ENCODE results near the gene WDR44. TPM values are rescaled to one million over a fixed set of nuclear protein-coding genes. Genes with fewer than 3 reads are reported as not detected.

Gene WDR44
- total and polyA plus RNA-seq, 2 of the 13 experiments (the other 11 are each of a cell fraction or from before 2014, with no cell fraction given) = 2.2 to 4.3 TPM

- CTCF ChIA-PET (ENCODE audit: low intra/inter-chr PET ratio, low total read pairs) = no interaction called here
These were observed 122.2 kb downstream of the WDR44 start for GRCh38 chrX:118468122-118468521.

More at GRCh38 chrX:118468122-118468521, 122.2 kb downstream of the WDR44 start:
- no peak for DNase-seq (ENCODE audit: low spot score)
- intact Hi-C loops (cut with micrococcal nuclease; ENCODE audit: unreplicated experiment) (no loop called here), in situ Hi-C loops (cut with HindIII; ENCODE audit: extremely low pct_ligation_motif_present, low pct_unique_long_range_greater_than_20kb) (no loop called here)
- Histone ChIP-seq H3K4me1 (ENCODE audit: insufficient read depth, low read length) (no peaks in the 10 kb centered on the region), H3K9ac (ENCODE audit: insufficient read depth, low read depth, low read length) (no peak overlapping the region), H4K20me1 (ENCODE audit: insufficient read depth, low read length) (no peaks in the 10 kb centered on the region), H3K4me2 (ENCODE audit: low read depth, low read length) (no peak overlapping the region), H3K27ac (ENCODE audit: extremely low read length, insufficient read depth, low read length) (no peak overlapping the region), H3K4me3 (replicated peaks in 1 of 3; ENCODE audit: insufficient read depth in 1 of 3, low read depth in 2 of 3, low read length in 3 of 3) (no peak overlapping the region), H3K79me2 (ENCODE audit: insufficient read depth, low read length) (no peaks in the 10 kb centered on the region), H3K9me3 (ENCODE audit: low read length) (no peaks in the 10 kb centered on the region), H3K36me3 (replicated peaks in 1 of 2; ENCODE audit: control insufficient read depth in 1 of 2, insufficient read depth in 2 of 2, low read length in 2 of 2) (no peaks in the 10 kb centered on the region), H3K27me3 (ENCODE audit: control insufficient read depth in 1 of 2, insufficient read depth in 2 of 2, low read length in 2 of 2) (no peaks in the 10 kb centered on the region), H2AFZ (ENCODE audit: low read length) (no peak overlapping the region)
- POLR2A ChIA-PET = no interaction called here
- no peak for FAIRE-seq
- ATAC-seq = no peak
- TF ChIP-seq ZNF407 (CRISPR knock-in tag; IDR thresholded peaks at IDR 0.05; ENCODE audit: not compliant biosample characterization) (no peak), ZNF142 (CRISPR knock-in tag; IDR thresholded peaks at IDR 0.05) (no peak), POLR2A (IDR thresholded peaks at IDR 0.05; ENCODE audit: insufficient read depth in 1 of 2, low read depth in 2 of 2, low read length in 2 of 2) (no peak), TIGD3 (CRISPR knock-in tag; IDR thresholded peaks at IDR 0.05; ENCODE audit: borderline replicate concordance) (no peak), ZNF256 (CRISPR knock-in tag; conservative IDR thresholded peaks at IDR 0.05) (no peak), ZBTB10 (CRISPR knock-in tag; IDR thresholded peaks at IDR 0.05; ENCODE audit: borderline replicate concordance) (no peak)
- WGBS (ENCODE audit: low lambda C conversion rate) = 60% methylated on average over 3 of the region's 7 CpGs
- no TSS peak for BruUV-seq (replicated peaks)

All from HepG2 (cell line).